GM12873 (cell line): ENCODE results near the gene FGF22.

Experiments used
- TF ChIP-seq, protein P1 (sequence below): IDR thresholded peaks from 2 replicates; pipeline ENCODE4 v1.5.1; 2012; ENCODE audit warnings: low read depth, mild to moderate bottlenecking, moderate library complexity, low read length, control low read depth; ENCODE audit not compliant: insufficient read depth; ENCODE audit errors: missing control alignments

Gene FGF22

DNA sequence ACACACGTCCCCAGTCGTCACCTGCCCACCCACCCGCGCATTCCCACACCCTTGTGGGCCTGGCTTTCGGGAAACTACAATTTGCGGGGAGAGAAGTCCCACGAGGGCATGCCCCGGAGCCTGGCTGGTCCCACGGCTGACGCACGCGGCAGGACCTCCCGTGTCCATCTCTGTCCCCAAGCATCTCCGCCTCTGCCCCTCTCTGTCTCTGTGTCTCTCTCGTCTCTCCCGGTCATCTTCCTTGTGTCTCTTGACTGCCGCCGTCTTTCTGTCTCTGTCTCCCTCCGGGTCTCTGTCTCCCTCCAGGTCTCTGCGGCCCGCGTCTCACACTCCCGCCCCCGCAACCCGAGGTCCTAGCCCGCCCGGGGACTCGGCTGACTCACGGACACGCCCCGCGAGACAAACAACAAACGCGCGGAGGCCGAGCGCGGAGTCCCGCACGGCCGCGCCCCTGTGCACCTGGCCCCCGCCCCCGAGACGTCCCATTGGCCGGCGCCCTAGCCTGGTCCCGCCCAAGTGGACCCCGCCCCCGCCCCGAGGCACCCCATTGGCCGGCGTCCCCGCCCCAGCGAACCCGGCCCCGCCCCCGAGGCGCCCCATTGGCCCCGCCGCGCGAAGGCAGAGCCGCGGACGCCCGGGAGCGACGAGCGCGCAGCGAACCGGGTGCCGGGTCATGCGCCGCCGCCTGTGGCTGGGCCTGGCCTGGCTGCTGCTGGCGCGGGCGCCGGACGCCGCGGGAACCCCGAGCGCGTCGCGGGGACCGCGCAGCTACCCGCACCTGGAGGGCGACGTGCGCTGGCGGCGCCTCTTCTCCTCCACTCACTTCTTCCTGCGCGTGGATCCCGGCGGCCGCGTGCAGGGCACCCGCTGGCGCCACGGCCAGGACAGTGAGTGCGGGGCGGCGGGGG lies at the start of gene FGF22:
TSS of gene FGF22 (plus strand) at position 627 of the 908 bp plus-strand sequence. CDS start at position 674, 47 bp downstream.
- TF ChIP-seq, protein P1, sequence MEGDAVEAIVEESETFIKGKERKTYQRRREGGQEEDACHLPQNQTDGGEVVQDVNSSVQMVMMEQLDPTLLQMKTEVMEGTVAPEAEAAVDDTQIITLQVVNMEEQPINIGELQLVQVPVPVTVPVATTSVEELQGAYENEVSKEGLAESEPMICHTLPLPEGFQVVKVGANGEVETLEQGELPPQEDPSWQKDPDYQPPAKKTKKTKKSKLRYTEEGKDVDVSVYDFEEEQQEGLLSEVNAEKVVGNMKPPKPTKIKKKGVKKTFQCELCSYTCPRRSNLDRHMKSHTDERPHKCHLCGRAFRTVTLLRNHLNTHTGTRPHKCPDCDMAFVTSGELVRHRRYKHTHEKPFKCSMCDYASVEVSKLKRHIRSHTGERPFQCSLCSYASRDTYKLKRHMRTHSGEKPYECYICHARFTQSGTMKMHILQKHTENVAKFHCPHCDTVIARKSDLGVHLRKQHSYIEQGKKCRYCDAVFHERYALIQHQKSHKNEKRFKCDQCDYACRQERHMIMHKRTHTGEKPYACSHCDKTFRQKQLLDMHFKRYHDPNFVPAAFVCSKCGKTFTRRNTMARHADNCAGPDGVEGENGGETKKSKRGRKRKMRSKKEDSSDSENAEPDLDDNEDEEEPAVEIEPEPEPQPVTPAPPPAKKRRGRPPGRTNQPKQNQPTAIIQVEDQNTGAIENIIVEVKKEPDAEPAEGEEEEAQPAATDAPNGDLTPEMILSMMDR: no peak

DNA sequence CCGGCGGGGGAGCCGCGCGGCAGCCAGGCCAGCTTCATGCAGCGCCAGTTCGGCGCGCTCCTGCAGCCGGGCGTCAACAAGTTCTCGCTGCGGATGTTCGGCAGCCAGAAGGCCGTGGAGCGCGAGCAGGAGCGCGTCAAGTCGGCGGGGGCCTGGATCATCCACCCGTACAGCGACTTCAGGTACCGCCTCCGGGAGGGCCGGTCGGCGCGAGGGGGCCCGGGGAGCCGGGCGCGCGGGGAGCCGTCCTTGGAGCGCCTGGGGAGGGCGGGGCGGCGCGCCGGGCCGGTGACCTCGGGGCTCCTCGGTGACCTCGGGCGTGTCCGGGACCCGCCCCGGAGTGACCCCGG lies 49.3 kb upstream of the FGF22 start:
- TF ChIP-seq, protein P1: no peak

DNA sequence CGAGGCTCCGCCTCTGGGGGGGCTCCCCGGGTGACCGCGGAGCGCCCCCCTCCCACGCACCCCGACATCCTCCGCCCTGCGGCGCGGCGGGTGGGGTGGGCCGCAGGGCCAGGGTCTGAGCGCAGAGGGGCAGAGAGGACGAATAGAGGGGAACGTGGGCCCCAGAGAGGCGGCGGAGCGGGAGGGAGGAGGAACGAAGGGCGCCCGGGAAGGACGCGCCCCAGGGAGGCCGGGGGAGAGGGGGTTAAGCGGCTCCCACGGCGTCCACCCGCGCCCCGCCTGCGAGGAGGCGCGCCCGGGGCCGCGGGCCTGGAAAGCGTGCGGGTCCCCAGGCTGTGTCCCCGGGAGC lies 49.0 kb upstream of the FGF22 start:
- TF ChIP-seq, protein P1: no peak

DNA sequence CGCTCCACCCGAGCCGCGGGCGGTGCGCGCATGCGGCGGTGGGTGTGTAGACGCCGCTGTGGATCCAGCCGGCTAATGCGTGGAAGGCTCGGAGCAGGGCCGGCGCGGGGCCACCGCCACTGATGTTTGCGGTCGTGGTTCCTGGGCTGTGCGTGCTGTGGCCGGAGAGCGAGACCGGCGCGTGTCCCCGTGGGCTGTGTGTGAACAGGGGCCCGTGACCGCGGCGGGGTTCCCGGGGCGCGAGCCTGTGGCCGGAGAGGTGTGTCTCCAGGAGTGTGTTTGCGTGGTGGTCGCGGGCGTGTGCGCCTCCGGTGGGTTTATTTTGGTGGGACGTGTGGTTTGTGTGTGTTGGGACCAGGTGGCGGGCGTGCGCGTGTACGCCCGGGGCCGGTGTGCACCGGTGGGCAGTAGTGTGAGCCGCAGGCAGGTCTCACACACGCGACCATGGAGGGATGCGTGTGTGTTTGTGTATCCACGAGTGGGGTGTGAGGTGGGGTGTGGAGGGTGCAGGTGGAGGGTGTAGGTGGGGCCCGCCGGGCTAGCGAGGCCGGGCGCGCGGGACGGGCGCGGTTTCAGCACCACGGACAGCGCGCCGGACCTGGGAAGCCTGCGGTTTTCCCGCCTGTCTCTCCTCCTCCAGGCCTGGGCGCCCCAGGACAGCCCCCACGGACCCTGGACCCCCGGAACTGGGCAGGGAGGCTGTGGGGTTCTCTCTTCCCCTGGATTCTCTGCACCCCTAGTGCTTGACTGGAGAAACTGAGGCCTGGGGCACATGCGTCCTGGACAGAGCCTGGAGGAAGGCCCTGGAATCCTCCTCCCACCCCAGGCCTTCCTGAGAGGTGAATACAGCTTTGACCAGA lies 48.4 kb upstream of the FGF22 start:
- TF ChIP-seq, protein P1: no peak

DNA sequence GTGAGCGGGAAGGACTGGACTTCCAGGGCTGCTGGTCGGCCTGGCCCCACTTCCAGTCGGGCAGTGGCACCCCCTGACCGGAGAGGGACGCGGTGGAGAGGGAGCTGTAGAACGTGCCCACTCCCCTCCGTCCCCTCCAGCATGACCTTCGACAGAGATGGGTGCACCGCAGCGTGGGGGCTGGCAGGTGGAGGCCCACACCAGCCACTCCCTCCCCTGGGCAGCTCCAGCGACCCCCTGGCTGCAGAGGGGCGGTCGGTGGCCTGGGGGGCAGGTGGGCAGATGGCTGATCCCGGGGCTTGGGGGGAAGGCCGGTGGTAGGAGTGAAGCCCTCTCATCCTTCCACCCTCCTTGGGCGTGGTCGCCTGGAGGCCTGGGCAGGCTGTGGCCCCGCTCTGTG lies 47.6 kb upstream of the FGF22 start:
- TF ChIP-seq, protein P1: no peak

DNA sequence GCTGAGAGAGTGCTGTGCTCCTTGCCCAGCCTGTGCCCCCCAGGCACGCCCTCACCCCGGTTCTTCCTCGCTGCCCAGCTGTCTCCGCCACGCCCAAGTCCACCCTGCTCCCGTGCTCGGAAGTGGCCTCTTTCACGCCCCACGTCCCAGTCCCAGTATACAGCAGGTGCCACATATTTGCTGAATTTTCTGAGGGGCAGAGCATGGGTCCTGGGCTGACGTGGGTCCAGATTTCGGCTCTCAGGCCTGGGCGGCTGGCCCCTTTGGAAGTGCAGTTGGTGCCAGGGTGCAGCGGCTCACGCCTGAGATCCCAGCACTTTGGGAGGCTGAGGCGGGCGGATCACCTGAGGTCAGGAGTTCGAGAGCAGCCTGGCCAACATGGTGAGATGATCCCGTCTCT lies 46.6 kb upstream of the FGF22 start:
- TF ChIP-seq, protein P1: no peak

DNA sequence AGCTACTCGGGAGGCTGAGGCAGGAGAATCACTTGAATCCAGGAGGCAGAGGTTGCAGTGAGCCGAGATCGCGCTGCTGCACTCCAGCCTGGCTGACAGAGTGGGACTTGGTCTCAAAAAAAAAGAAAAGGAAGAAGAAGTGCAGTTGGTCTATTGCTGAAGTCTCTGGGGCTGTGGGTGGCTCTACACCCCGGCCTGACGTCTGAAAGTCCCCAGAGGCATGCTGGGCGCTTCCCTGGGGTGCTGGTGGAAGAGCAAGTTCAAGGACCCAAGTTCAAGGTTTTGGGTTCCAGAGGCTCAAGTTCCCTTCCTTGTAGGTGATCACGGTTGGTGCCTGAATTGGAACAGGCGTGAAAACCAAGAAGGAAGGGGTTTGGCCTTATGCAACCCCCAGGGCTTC lies 46.2 kb upstream of the FGF22 start:
- TF ChIP-seq, protein P1: no peak
